Mammary epithelial cell (primary cell): ENCODE measurements around the gene PAM16.

ENCODE experiments used
- EZH2 ChIP-seq: IDR thresholded peaks from 2 replicates; pipeline ENCODE4 v1.6.1; 2012; ENCODE audit warnings: low read length, inconsistent platforms, borderline replicate concordance
- TF ChIP-seq, protein P1 (sequence below), 2 donors: IDR thresholded peaks in 1 of 2; conservative IDR thresholded peaks in 1 of 2; 2 replicates each; pipeline ENCODE4 v1.5.1; 2011 to 2012; ENCODE audit warnings: inconsistent platforms in 2 of 2, low read length in 2 of 2, mild to moderate bottlenecking in 2 of 2, control low read depth in 1 of 2, low read depth in 1 of 2; ENCODE audit not compliant: insufficient read depth in 1 of 2; ENCODE audit errors: extremely low read depth in 1 of 2

DNA sequence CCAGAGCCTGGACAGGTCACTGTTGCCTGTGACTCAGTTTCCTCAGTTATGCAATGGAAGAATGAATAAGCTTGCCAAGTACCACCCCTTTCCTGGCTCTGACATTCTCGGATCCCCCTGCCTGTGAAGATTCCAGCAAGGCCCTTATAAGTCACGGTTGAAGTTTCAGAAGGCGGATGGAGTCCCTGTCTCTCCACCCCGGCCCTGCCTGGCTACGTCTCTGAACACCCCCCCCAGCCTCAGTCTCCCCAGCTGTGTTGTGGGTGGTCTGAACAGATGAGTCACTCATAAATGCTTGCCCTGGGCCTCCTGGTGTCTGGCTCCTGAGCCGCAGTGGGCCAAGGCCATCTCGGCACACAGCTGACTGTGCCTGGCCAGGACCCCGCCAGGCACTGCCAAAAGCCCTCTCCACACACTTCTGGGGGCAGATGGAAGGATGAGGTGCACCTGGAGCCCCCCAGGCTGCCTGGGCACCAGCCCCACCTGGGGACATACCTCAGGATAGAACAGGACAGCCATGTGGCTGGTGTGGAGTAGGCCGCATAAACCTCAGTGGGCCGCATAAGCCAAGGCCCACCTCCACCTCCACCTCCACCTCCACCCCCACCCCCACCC, 35.9 kb upstream of the PAM16 start:
- TF ChIP-seq, protein P1, sequence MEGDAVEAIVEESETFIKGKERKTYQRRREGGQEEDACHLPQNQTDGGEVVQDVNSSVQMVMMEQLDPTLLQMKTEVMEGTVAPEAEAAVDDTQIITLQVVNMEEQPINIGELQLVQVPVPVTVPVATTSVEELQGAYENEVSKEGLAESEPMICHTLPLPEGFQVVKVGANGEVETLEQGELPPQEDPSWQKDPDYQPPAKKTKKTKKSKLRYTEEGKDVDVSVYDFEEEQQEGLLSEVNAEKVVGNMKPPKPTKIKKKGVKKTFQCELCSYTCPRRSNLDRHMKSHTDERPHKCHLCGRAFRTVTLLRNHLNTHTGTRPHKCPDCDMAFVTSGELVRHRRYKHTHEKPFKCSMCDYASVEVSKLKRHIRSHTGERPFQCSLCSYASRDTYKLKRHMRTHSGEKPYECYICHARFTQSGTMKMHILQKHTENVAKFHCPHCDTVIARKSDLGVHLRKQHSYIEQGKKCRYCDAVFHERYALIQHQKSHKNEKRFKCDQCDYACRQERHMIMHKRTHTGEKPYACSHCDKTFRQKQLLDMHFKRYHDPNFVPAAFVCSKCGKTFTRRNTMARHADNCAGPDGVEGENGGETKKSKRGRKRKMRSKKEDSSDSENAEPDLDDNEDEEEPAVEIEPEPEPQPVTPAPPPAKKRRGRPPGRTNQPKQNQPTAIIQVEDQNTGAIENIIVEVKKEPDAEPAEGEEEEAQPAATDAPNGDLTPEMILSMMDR (conservative IDR thresholded peaks at IDR 0.05 in 1 of 2, IDR thresholded peaks at IDR 0.05 in 1 of 2; ENCODE audit: extremely low read depth in 1 of 2, insufficient read depth in 1 of 2, low read depth in 1 of 2, low read length in 2 of 2): no peak
- no peak for TF ChIP-seq EZH2
